Measurements from ENCODE around the gene ANKZF1. TPM values are rescaled to one million over a fixed set of nuclear protein-coding genes. Genes with fewer than 3 reads are reported as not detected.
"Not testable (repeated sequence)": the region's sequence is repeated elsewhere in the genome, so short reads cannot be mapped to it uniquely, and the experiment has no call there.

Gene ANKZF1
- total RNA-seq, 3 donors from 2014 or later (not counting 1 experiment from before 2014, with no cell fraction given), result 100 to 148 (median 117) TPM

GRCh38 chr2:219254590-219255201, 25.1 kb downstream of the ANKZF1 start:
- Mint-ChIP-seq H3K4me3 (peak overlapping the region; percentile 88), H3K36me3 (no peaks in the 10 kb centered on the region), H3K27ac (peak overlapping the region; percentile 86 to 98), H3K9me3 (no peaks in the 10 kb centered on the region), H3K27me3 (ENCODE audit: low read depth in 2 of 2) (peaks cover 5 to 6% of the 10 kb centered on the region in 2 donors), H3K4me1 (peaks cover 22 to 41% of the 10 kb centered on the region in 2 donors)
- DNase-seq (peak; percentile 48 to 76), ATAC-seq (peak; percentile 31 to 65 (median 37))
- intact Hi-C loops (cut with micrococcal nuclease), result loop anchor here (1.0 to 5.0 kb wide), 4 partner anchors 25 to 687 kb away; partner anchors contain the start of genes CNOT9, CNPPD1, DNAJB2 and DNPEP
- no peaks in the 10 kb centered on the region for H3K9me3 ChIP-seq (ENCODE audit: control insufficient read depth, insufficient read depth, low read length)
- peak overlapping the region; percentile 93 for H3K4me3 ChIP-seq (ENCODE audit: low read length)
- peaks cover 43% of the 10 kb centered on the region for H3K4me1 ChIP-seq (ENCODE audit: control insufficient read depth, insufficient read depth, low read length)
- no peak for TF ChIP-seq CTCF (IDR thresholded peaks at IDR 0.05)
- no peaks in the 10 kb centered on the region for H3K27me3 ChIP-seq (ENCODE audit: control insufficient read depth, insufficient read depth, low read length)
- H3K27ac ChIP-seq (ENCODE audit: low read length), result peak overlapping the region; percentile 97
- 1% methylated on average over 12 of the region's 12 CpGs for WGBS (ENCODE audit: insufficient coverage)
- peaks cover 22% of the 10 kb centered on the region for H3K36me3 ChIP-seq (ENCODE audit: control insufficient read depth, insufficient read depth, low read length)

- ATAC-seq; DNase-seq; H3K36me3 ChIP-seq (ENCODE audit: control insufficient read depth, insufficient read depth, low read length); H3K4me1 Mint-ChIP-seq; H3K27ac Mint-ChIP-seq; H3K27ac ChIP-seq (ENCODE audit: low read length); H3K27me3 ChIP-seq (ENCODE audit: control insufficient read depth, insufficient read depth, low read length); H3K36me3 Mint-ChIP-seq; H3K4me3 Mint-ChIP-seq; H3K4me3 ChIP-seq (ENCODE audit: low read length); H3K9me3 ChIP-seq (ENCODE audit: control insufficient read depth, insufficient read depth, low read length); H3K9me3 Mint-ChIP-seq: not testable (repeated sequence)
- H3K4me1 ChIP-seq (ENCODE audit: control insufficient read depth, insufficient read depth, low read length), result peaks cover 12% of the 10 kb centered on the region
- WGBS (ENCODE audit: insufficient coverage), result 97% methylated on average over 7 of the region's 10 CpGs
- peaks cover 21 to 26% of the 10 kb centered on the region in 2 donors for H3K27me3 Mint-ChIP-seq (ENCODE audit: low read depth in 2 of 2)
- intact Hi-C loops (cut with micrococcal nuclease), result loop anchor here (5.0 kb wide), 1 partner anchor 692 kb away; the partner anchor contains the start of genes CNOT9 and USP37
Observed at GRCh38 chr2:219258942-219259341, 29.3 kb downstream of the ANKZF1 start.

GRCh38 chr2:219261024-219261855, 31.6 kb downstream of the ANKZF1 start:
- no peak overlapping the region for H3K27ac ChIP-seq (ENCODE audit: low read length)
- no peak for TF ChIP-seq CTCF (IDR thresholded peaks at IDR 0.05)
- no peaks in the 10 kb centered on the region for H3K9me3 ChIP-seq (ENCODE audit: control insufficient read depth, insufficient read depth, low read length)
- H3K4me3 ChIP-seq (ENCODE audit: low read length), result no peak overlapping the region
- no peaks in the 10 kb centered on the region for H3K4me1 ChIP-seq (ENCODE audit: control insufficient read depth, insufficient read depth, low read length)
- H3K27me3 Mint-ChIP-seq (ENCODE audit: low read depth in 2 of 2), result peaks cover 18 to 26% of the 10 kb centered on the region in 2 donors
- H3K27ac Mint-ChIP-seq, result no peak overlapping the region
- WGBS (ENCODE audit: insufficient coverage), result 65% methylated on average over 4 of the region's 5 CpGs
- intact Hi-C loops (cut with micrococcal nuclease), result no loop called here
- H3K4me3 Mint-ChIP-seq, result no peak overlapping the region
- ATAC-seq (no peak), DNase-seq (no peak)
- H3K9me3 Mint-ChIP-seq, result no peaks in the 10 kb centered on the region
- H3K27me3 ChIP-seq (ENCODE audit: control insufficient read depth, insufficient read depth, low read length), result no peaks in the 10 kb centered on the region
- H3K4me1 Mint-ChIP-seq, result no peaks in the 10 kb centered on the region
- H3K36me3 ChIP-seq (ENCODE audit: control insufficient read depth, insufficient read depth, low read length), result no peaks in the 10 kb centered on the region
- H3K36me3 Mint-ChIP-seq, result no peaks in the 10 kb centered on the region

- 86% methylated on average over 5 of the region's 5 CpGs for WGBS (ENCODE audit: insufficient coverage)
- no peak for TF ChIP-seq CTCF (IDR thresholded peaks at IDR 0.05)
- intact Hi-C loops (cut with micrococcal nuclease), result no loop called here
- H3K27ac ChIP-seq (ENCODE audit: low read length), result no peak overlapping the region
- Mint-ChIP-seq H3K4me3 (no peak overlapping the region), H3K27me3 (ENCODE audit: low read depth in 2 of 2) (peaks cover 7 to 8% of the 10 kb centered on the region in 2 donors), H3K9me3 (no peaks in the 10 kb centered on the region), H3K4me1 (no peaks in the 10 kb centered on the region), H3K27ac (no peak overlapping the region), H3K36me3 (no peaks in the 10 kb centered on the region)
- no peaks in the 10 kb centered on the region for H3K9me3 ChIP-seq (ENCODE audit: control insufficient read depth, insufficient read depth, low read length)
- ATAC-seq (no peak), DNase-seq (no peak)
- H3K4me3 ChIP-seq (ENCODE audit: low read length), result no peak overlapping the region
- H3K4me1 ChIP-seq (ENCODE audit: control insufficient read depth, insufficient read depth, low read length), result no peaks in the 10 kb centered on the region
- no peaks in the 10 kb centered on the region for H3K36me3 ChIP-seq (ENCODE audit: control insufficient read depth, insufficient read depth, low read length)
- no peaks in the 10 kb centered on the region for H3K27me3 ChIP-seq (ENCODE audit: control insufficient read depth, insufficient read depth, low read length)
Observed at GRCh38 chr2:219266232-219266631, 36.6 kb downstream of the ANKZF1 start.
